PC-3 (cell line): ENCODE results near the gene PVALB.

Experiments
- CTCF ChIP-seq: fragments of 300-600 bp; sonication (generic); conservative IDR thresholded peaks from 2 replicates; pipeline ENCODE4 v1.5.1; 2017; ENCODE audit warnings: antibody characterized with exemption, low read depth, mild to moderate bottlenecking, low read length
- EZH2 ChIP-seq: fragments of 300-600 bp; sonication (generic); IDR thresholded peaks from one replicate; pipeline ENCODE4 v1.6.1; 2017; ENCODE audit warnings: antibody characterized with exemption, mild to moderate bottlenecking, low read length; ENCODE audit not compliant: unreplicated experiment
- EZH2phosphoT487 ChIP-seq: fragments of 300-600 bp; sonication (generic); IDR thresholded peaks from 2 replicates; pipeline ENCODE4 v1.6.1; 2018; ENCODE audit warnings: mild to moderate bottlenecking, antibody characterized with exemption, low read length, borderline replicate concordance

GRCh38 chr22:36760786-36761185 is 56.0 kb downstream of the PVALB start:
- TF ChIP-seq CTCF (no peak), EZH2phosphoT487 (no peak), EZH2 (no peak)
